Measurements from ENCODE around the gene PTER. TPM values are rescaled to one million over a fixed set of nuclear protein-coding genes. Genes with fewer than 3 reads are reported as not detected.

PTER gene, protein sequence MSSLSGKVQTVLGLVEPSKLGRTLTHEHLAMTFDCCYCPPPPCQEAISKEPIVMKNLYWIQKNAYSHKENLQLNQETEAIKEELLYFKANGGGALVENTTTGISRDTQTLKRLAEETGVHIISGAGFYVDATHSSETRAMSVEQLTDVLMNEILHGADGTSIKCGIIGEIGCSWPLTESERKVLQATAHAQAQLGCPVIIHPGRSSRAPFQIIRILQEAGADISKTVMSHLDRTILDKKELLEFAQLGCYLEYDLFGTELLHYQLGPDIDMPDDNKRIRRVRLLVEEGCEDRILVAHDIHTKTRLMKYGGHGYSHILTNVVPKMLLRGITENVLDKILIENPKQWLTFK
- total RNA-seq, result 25.6 and 34.7 TPM in 2 replicates

DNA sequence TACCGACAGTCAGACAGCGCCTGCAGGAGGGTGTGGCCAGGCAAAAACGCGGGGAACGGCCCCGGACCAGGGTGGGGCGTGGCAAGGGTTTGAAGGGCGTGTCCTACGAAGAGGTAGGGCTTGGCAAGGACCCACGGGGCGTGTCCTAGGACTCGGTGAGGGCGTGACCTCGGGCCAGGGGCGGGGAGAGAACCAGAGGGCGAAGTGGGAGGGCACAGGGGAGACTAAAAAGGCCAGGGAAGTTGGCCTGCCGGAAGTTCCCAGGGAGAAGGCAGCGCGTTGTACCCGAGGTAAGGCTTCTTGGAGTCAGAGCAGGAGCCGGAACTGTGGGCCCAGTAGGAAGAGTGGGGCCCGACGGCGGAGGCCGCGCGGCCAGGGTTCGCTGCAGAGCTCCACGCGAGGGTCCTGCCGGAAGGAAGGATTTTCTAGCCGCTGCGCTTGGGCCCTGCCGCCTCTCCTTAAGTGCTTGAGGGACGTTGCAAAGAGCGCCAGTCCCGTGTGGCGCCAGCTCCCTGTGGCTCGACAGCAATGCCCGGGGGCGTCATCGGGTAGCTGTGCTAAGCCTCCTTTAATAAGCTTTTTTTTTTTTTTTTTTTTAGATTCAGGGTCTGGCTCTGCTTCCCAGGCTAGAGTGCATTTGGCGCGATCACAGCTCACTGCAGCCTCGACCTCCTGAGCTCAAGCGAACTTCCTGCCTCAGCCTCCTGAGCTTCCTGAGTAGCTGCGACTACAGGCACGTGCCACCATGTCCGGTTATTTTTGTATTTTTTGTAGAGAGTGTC, at the start of gene PTER:
Gene PTER (plus strand): TSS at position 253 of the 782 bp plus-strand sequence. CDS start 47,375 bp downstream, outside the sequence.
- DNase-seq (ENCODE audit: low read depth), result peak; percentile 87

DNA sequence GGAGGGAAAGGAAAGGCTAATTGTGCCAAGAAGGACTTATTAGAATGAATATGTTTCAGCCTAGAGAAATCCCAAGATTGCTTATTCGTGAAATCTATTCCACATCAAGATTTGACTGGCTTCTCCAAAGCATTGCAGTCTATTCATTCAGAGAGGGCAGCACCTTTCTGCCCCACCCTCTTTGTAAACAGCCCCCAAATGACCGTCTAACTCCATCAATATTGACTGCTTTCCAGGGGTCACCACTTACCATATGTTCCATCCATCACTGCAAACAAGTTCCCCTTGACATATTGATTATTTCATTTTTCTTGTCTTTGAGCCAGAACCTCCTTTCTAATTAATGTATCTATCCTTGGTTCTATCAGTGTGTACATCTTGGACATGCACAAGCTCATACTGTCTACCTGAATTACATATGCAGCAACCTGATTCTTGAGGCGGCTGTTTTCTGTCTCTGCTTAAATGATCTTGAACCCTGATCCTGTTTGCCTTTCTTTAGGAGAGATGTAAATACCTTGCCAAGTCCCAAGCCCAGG, 44.2 kb upstream of the PTER start:
- DNase-seq (ENCODE audit: low read depth), result no peak

DNA sequence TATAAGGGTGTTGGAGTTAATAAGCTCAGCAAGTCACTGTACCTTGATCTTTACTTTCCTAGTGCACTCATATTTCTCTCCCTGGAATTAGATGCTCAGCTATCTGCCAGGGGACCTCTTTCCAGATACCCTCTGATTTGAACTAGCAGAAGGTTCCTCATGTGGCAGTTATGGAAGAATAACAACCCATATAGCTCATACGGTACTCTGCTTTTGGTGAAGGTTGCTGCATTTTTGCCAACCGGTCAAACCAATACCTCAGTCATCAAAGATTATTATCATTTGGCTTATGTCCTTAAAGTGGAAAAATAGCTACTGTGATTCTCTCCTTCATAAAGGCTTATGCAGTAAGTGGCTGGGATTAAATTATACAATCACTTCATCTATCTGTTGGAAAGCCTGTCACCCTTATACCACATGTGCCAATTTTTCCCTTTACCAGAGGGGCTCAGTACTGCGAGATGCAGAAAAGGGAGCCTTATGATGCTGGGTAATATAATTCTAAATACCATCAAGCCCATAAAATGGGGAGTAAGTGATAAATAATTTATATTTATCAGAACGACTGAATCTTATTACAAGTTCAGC, 43.4 kb upstream of the PTER start:
- DNase-seq (ENCODE audit: low read depth), result no peak

DNA sequence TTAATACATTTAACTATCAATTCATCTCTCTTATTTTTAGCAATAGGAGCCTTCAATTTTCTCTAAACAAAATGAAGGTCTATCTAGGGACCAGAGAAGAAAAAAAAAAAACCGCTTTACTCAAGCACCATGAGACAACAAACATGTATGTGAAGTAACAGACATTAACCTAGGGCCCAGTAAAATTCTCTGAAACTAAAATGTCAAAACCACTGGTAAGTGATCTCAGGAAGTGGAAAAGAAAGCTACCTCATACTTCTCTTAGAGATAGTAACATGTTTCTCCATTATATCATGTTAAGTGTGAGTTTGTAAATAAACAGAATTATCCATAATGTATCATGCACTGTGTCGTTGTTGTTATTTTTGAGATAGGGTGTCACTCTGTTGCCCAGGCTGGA, 35.4 kb upstream of the PTER start:
- DNase-seq (ENCODE audit: low read depth), result no peak

DNA sequence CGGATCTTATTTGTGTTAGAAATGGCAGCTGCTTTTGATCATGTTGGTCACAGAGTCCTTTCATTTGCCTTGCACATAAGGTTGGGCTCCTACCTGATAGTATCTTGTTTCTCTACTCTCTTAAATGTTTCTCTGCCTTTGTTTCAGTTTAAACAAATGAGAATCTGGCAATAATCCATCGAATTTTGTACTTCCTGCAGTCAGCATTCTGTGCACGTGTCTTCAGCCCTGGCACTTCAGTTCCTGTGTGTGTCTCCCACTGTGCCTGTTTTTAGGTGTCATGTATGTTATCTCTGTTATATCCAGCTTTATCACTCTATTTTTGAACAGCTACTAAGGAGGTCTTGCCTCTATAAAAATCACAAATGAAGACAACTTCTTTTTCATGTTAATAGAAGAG, 28.4 kb upstream of the PTER start:
- peak; percentile 32 for DNase-seq (ENCODE audit: low read depth)

DNA sequence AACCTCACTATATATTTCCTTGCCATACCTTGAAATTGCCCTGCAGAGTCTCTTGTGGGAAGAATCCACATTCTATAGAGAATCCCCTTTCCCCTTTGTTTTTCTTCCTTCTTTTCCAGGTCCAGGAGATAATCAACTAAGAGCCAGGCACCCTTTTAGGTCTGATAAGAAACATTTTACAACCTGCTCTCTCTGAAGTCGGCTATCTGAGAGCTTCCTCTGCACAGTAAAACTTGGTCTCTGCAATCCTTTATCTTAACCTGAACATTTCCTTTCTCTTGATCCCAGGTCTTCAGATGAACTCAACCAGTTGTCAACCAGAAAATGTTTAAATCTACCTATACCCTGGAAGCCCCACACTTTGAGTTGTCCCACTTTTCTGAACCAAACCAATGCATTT, 19.5 kb upstream of the PTER start:
- DNase-seq (ENCODE audit: low read depth), result no peak

DNA sequence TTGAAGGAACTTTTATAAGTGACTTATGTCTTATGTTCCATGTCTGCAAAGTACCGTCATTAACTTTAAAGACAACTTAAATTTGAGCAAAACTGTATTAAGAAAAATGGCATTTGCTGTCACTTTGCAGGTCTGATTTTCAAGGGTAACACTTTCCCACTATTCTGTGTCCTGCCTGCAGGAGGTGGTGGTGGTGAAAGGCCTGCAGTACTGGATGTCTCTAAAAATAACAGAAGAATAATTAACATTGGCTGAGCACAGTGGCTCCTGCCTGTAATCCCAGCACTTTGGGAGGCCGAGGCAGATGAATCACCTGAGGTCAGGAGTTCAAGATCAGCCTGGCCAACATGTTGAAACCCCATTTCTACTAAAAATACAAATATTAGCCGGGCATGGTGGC, 13.2 kb upstream of the PTER start:
- DNase-seq (ENCODE audit: low read depth), result peak; percentile 37

DNA sequence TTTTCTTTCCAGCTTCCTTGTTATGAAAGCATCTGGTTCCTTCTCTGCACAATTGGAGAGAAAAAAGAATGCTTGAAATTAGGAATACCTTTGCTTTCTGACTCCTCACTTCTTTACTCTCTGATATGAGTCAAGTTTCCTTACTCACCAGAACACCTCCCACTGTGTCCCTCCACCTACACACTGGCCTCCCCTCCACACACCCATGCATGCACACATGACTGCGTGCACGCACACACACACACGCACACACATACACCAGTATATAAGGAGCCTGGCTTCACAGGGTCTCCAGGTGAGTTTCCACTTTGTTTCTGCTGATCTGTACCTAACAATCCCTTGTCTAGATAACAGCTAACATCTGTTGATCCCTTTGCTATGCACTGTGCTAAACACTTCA, 11.4 kb upstream of the PTER start:
- DNase-seq (ENCODE audit: low read depth), result no peak

DNA sequence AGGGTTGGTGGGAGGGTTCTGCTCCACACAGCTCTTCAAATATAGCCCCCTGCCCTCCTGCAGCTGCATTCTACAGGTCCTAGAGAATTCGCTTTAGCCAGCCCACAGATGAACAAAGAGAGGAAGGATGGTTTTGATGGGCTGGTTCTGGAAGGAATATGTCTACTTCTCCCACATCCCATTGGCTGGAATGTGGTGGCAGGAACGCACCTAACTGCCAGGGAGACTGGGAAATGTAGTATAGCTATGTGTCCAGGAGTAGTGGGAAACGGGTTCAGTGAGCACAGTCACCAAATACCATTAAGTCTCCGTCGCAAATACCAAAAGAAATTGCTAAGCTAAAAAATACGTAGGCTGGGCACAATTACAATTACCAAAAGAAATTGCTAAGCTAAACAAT, 7.3 kb upstream of the PTER start:
- DNase-seq (ENCODE audit: low read depth), result no peak

DNA sequence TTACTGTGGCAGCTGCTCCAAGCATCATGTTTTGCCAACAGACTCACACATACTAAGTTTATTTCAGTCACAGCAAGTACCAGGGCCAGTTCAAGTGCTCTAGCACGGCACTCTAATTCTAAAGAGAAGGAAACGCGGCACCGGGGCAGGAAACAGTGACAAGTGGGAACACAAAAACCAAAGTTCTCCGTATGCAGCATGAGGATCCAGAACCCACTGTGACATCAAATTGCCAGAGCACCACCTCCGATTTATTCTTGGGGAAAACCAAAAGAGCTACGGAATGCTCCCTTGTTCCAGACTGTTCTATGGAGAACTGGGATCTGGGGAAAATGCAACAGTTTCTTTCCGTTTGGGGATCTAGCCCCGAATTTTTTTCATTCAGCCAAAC, 448 bp upstream of the PTER start:
- peak; percentile 23 for DNase-seq (ENCODE audit: low read depth)

DNA sequence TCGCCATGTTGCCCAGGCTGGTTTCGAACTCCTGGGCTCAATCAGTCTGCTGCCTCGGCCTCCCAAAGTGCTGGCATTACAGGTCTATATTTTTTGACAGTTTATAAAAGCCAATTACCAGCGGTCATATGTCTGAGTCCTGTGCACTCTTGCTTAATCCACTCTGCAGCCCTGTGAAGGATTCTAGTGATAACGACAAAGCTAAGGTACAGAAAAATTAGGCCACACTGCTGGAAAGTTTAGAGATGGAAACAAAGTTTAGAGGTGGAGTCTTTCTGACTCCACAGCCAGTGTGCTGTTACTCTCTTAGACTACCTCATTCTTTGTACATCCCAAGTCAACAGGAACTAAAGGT, 707 bp downstream of the PTER start:
- peak; percentile 22 for DNase-seq (ENCODE audit: low read depth)

DNA sequence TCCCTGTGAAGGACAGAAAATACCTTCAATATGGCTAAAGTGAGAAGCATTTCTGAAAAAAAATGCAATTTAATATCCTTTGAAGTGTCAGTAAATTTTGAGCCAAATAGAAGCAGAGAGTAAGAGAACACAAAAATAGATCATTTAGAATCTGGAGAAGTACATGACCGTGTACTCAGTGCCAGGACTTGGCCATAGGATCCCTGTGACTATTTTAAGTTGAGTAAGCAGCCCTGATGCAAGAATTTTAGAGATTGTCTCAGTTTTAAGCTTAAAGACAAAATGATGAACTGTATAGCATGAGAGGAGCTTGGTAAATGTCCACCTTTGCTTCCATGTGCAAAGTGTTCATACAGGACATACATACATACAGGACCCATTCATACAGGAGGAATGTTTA, 2.5 kb downstream of the PTER start:
- DNase-seq (ENCODE audit: low read depth), result no peak

DNA sequence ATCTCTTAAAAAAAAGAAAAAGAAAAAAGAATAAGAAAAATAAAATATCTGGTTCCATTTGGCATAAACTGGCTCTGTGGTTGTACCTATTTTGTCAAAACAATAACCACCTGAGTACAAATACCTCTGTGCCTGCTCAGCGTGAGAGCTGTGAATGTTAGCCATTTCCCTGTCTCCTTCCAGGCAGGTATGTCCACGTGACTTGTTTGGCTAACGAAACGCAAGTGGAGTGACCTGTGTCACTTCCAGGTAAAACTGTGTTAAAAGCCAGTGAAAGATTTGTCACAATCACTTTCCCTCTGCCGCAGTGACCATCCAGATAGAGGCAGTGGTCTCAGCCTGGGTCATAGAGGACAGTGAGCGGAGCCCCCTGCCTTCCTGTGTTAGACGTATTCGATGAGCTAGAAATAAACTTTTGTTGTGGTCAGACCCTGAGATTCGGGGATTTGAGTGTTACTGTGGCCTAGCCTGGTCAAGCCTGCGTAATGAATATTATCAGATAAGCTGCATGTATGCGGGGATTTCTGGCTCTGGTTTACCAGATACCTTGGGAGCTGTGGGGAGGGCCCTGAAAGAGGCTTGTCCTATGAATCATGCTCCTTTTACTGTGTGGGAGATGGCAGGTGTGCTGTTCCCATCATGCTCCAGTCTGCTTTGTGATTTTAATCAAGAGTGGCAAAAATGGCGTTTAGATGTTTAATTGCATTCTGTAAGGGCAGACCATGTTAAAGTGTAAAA, 3.8 kb downstream of the PTER start:
- peak; percentile 70 for DNase-seq (ENCODE audit: low read depth)

DNA sequence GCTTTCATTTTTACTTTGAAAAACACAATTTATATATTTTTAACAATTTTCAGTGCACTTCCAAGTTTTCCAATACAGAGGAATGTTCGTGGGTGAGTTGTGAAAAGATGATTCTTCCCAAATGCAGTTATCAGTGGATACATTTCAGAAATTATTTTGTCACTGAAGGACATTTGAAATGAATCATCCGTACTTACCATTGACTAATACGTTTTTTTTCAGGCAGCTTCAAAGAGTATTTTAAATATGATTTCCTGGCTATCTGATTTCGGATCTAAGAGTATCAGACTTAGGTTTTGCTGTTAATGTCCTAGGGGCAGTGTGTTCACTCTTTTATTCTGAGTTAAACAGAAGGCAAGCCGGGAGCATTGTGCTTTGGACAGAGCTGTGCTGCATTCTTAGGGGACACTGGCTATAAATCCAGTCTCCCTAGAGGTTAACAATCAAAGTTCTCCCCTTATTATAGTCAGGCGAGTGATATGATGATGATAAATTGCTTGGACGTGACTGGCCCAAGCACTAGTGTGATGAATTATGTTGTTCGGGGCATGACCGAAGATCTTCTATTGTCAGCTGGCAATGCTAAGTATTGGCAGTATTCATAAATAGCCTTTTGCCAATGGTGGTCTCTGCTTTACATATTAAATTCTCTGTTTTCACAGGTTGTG, 4.5 kb downstream of the PTER start:
- peak; percentile 25 for DNase-seq (ENCODE audit: low read depth)

DNA sequence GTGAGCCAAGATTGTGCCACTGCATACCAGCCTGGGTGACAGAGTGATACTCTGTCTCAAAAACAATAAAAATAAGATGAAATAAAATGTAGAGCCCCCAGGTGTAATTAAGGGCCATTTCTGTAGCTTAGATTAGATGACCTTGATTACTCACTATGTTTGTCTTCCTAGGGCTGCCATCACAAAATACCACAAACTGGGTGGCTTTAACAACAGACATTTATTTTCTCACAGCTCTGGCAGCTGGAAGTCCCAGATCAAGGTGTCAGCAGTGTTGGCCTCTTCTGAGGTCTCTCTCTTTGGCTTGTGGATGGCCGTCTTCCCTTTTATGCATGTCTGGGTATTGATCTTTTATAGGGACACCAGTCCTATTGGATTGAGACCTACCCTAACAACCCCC, 6.1 kb downstream of the PTER start:
- no peak for DNase-seq (ENCODE audit: low read depth)

DNA sequence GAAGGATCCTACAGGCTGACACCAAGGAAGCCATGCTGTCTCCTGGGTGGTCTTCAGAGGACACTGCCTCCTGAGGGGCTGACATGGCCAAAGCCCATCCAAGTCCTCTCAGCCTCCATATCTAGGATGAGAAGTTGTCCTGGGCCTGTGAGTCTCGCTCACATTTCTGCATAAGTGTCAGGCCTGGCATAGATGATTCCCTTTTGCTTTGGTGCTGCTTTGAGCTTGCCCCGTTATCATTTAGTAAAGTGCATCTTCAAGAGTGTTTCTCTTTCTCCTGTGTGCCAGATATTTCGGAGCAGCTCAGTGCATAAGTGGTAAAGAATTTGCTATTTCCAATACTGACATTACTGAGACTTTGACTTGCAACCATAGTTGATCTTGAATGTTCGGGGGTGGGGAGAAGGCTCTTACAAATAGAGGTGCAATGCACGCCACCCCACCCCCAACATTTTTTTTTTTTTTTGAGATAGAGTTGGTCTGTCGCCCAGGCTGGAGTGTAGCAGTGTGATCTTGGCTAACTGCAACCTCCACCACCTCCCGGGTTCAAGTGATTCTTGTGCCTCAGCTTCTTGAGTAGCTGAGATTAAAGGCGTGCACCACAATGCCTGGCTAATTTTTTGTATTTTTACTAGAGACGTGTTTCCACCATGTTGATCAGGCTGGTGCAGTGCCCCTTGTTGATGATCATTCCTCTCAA, 9.1 kb downstream of the PTER start:
- DNase-seq (ENCODE audit: low read depth), result no peak

DNA sequence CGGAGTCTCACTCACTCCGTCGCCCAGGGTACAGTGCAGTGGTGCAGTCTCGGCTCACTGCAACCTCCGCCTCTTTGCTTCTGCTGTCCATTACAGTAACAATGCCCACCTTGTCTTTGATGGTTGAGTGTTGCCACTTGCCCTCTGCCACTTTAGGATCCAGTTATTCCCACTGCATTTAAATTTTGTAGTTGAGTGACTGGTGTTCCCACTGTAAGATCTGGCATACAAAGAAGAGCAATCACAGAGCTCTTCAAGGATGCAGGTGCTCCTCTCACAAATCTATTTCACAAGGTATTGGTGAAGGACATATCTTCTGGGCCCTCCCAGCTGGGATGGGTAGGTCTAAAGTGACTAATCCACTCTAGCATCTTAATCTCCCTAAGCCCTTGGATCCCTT, 12.6 kb downstream of the PTER start:
- no peak for DNase-seq (ENCODE audit: low read depth)

DNA sequence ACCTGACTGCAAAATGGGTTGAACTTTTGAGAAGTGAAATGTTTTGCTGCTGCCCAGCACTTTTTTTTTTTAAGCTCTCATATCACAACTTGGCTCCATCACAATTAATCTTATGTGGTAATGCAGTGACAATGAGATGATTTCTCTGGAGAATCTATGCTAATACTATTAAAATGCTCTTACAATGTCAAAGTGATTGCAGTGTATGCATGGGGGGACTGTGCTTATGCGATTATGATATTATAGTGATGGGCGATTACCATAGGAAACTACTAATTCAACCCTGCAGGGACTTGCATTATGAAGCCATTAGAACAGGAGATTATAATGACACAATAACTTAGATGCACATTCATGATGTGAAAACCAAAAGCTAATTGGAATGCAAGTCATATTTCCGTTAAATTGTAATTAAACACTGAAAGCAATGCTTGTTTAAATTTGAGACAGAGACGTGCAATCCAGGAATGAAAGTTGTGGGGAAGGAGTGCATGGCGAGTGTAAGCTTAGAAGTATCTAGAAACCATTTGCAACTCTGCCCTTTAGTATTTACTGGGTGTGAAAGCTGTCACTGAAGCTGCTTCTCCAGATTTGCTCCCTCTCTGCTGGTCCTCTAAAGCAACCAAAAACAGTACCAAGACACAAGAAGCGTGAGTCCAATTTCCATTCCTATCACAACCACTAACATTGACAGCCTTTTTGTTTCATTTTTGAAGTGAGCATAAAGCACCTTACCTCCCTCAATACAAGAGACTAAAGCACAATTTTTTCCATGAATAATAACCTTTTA, 21.6 kb downstream of the PTER start:
- DNase-seq (ENCODE audit: low read depth), result no peak

DNA sequence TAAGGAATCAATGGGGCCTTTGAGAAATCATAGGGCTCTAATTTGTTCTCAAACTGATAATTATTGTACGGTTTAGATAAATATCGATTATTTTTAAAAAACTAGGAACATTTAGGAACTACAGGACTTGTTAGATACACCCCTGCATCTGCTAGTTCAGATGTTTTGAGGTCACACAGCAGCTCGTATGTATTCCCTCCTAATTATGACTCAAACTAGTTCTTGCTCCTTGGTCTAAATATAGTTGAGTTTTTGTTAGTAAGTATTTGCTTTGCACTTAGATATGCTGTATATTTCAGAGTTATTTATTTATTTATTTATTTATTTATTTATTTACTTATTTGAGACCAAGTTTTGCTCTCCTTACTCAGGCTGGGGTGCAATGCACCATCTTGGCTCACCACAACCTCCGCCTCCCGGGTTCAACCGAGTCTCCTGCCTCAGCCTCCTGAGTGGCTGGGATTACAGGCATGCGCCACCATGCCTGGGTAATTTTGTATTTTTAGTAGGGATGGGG, 22.7 kb downstream of the PTER start:
- DNase-seq (ENCODE audit: low read depth), result no peak

DNA sequence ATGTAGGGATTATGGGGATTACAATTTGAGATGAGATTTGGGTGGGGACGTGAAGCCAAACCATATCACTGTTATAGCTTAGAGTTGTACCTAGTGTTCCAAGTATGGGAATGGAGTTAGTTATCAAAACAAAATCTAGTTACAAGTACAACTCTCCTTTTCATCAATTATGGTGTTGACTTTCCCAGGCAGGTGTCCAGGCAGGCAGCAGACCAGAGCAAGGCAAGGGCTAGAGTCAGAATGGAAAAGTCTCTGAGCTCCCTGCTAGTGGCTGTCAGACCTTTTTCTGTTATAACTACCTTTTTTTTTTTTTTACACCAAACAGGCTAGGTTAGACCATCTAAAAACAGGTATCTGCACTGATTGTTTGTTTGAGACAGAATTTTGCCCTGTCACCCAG, 29.2 kb downstream of the PTER start:
- DNase-seq (ENCODE audit: low read depth), result no peak

Data from renal cortical epithelial cell (primary cell).